Spleen (tissue), 7 donors: ENCODE measurements around the gene PROM1.

Source experiments
- CTCF ChIP-seq, 11 experiments: fragments of 200-600 bp in 7 of 11; fragments of 450-650 bp in 4 of 11; sonication (generic) in 4 of 11; IDR thresholded peaks in 8 of 11; conservative IDR thresholded peaks in 3 of 11; 1 replicate in 7 of 11; 2 replicates in 4 of 11; pipeline versions ENCODE4 v1.4.0 to v1.8.0; 2016 to 2021; ENCODE audit warnings: antibody characterized with exemption in 11 of 11, inconsistent platforms in 4 of 11, mild to moderate bottlenecking in 1 of 11
- POLR2A ChIP-seq, 3 donors: fragments of 450-650 bp; IDR thresholded peaks; one replicate each; pipeline ENCODE4 v1.5.1; 2017; ENCODE audit warnings: antibody characterized with exemption in 3 of 3, mild to moderate bottlenecking in 1 of 3
- POLR2AphosphoS5 ChIP-seq, 3 donors: sonication (generic); formaldehyde crosslinking; IDR thresholded peaks; one replicate each; pipeline ENCODE4 v1.5.1; 2017; ENCODE audit warnings: antibody characterized with exemption in 3 of 3
- donor health status: DM: no; HTN: no; CAD: no; lungs with moderate emphysema.
- donor health status: DM: no; HTN: no; CAD: no.
- donor health status: DM: no; HTN: no; CAD: no.

GRCh38 chr4:16067515-16067914 lies 16.3 kb downstream of the PROM1 start:
- TF ChIP-seq CTCF (IDR thresholded peaks at IDR 0.05 in 8 of 11, conservative IDR thresholded peaks at IDR 0.05 in 3 of 11) (no peak), POLR2A (IDR thresholded peaks at IDR 0.05) (no peak), POLR2AphosphoS5 (IDR thresholded peaks at IDR 0.05) (no peak)
